Stomach smooth muscle (tissue), 2 donors: Measurements from ENCODE around the gene WDR7.

Experiments
- H3K27ac ChIP-seq: one replicate; pipeline ENCODE4 v1.7.0; 2013; ENCODE audit warnings: mild to moderate bottlenecking, low read length, inconsistent platforms
- H3K27me3 ChIP-seq, 2 donors: one replicate each; pipeline ENCODE4 v1.7.0; 2013; ENCODE audit warnings: low read length in 2 of 2; ENCODE audit not compliant: insufficient read depth in 2 of 2, control insufficient read depth in 1 of 2
- H3K36me3 ChIP-seq, 2 donors: one replicate each; pipeline ENCODE4 v1.7.0; 2013; ENCODE audit warnings: low read length in 2 of 2; ENCODE audit not compliant: control insufficient read depth in 2 of 2, insufficient read depth in 2 of 2
- H3K4me1 ChIP-seq: one replicate; pipeline ENCODE4 v1.7.0; 2013; ENCODE audit warnings: low read length; ENCODE audit not compliant: control insufficient read depth, insufficient read depth
- H3K4me3 ChIP-seq, 2 donors: one replicate each; pipeline ENCODE4 v1.7.0; 2013; ENCODE audit warnings: low read length in 2 of 2
- H3K9ac ChIP-seq, 2 donors: one replicate each; pipeline ENCODE4 v1.7.0; 2013; ENCODE audit warnings: low read length in 2 of 2, mild to moderate bottlenecking in 1 of 2
- H3K9me3 ChIP-seq, 2 donors: one replicate each; pipeline ENCODE4 v1.7.0; 2013; ENCODE audit warnings: low read length in 2 of 2; ENCODE audit not compliant: control insufficient read depth in 2 of 2
- donor health status: healthy.
- donor health status: Pancreatic carcinoma.

WDR7 gene

GRCh38 chr18:56836173-56836572, 185.0 kb downstream of the WDR7 start:
- Histone ChIP-seq H3K36me3 (no peaks in the 10 kb centered on the region), H3K4me1 (no peaks in the 10 kb centered on the region), H3K9me3 (no peaks in the 10 kb centered on the region), H3K27me3 (no peaks in the 10 kb centered on the region), H3K4me3 (no peak overlapping the region), H3K27ac (no peak overlapping the region), H3K9ac (no peak overlapping the region)

- H3K36me3 ChIP-seq, result no peaks in the 10 kb centered on the region
- H3K27me3 ChIP-seq, result no peaks in the 10 kb centered on the region
- no peaks in the 10 kb centered on the region for H3K4me1 ChIP-seq
- no peak overlapping the region for H3K4me3 ChIP-seq
- no peaks in the 10 kb centered on the region for H3K9me3 ChIP-seq
- no peak overlapping the region for H3K9ac ChIP-seq
- no peak overlapping the region for H3K27ac ChIP-seq
These were observed 190.7 kb downstream of the WDR7 start for GRCh38 chr18:56841836-56842235.

DNA sequence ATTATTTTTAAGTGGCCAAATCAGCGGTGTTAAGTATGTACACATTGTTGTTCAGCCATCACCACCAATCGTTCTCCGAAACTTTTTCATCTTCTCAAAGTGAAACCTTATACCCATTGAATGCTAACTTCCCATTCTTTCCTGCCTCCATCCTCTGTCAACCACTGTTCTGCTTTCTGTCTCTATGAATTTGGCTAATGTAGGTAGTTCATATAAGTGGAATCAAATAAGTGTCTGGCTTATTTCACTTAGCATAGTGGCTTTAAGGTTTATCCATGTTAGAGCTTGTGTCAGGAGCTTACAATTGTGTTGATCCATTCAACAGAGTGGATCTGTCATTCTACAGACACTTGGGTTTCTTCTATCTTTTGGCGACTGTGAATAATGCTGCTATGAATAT, 192.1 kb downstream of the WDR7 start:
- no peak overlapping the region for H3K4me3 ChIP-seq
- no peak overlapping the region for H3K27ac ChIP-seq
- H3K36me3 ChIP-seq, result no peaks in the 10 kb centered on the region
- H3K9ac ChIP-seq, result no peak overlapping the region
- H3K9me3 ChIP-seq, result no peaks in the 10 kb centered on the region
- H3K4me1 ChIP-seq, result no peaks in the 10 kb centered on the region
- H3K27me3 ChIP-seq, result no peaks in the 10 kb centered on the region

DNA sequence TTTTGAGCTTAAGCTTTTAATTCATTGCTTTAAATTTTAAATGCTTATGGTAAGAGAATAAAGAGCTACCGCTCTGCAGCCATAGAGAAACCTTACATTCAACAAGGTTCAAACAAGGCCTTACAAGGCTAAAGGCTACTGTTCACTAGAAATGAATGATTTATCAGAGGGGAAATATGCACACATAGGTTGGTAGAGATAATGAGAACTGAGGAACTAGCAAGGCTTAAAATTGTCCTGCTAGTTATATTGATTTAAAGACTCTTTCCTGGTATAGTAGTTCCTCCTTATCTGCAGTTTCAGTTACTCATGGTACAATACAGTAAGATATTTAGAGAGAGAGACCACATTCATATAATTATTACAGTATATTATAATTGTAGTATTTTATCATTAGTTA, 193.4 kb downstream of the WDR7 start:
- Histone ChIP-seq H3K9ac (no peak overlapping the region), H3K4me3 (no peak overlapping the region), H3K36me3 (no peaks in the 10 kb centered on the region), H3K27ac (no peak overlapping the region), H3K9me3 (no peaks in the 10 kb centered on the region), H3K27me3 (no peaks in the 10 kb centered on the region), H3K4me1 (no peaks in the 10 kb centered on the region)

DNA sequence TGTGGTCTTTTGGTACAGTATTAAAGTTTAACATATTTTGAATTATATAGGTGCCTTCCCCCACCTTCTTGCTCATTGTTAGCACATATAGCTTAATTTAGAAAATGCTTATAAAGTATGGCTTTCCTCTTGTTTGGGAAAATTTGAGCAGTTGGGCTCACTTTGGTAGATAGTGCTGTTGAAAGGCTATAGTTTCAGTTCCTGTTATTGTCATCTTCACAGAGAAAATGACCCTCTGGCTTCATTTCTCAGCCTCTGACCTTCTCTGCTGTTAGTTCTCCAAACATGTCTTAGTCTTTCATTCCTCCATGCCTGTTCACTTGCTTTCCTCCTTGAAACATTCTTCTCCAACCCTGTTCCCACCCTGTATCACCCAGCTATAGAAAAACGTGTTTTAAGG, 200.6 kb downstream of the WDR7 start:
- Histone ChIP-seq H3K36me3 (no peaks in the 10 kb centered on the region), H3K4me1 (no peaks in the 10 kb centered on the region), H3K9me3 (no peaks in the 10 kb centered on the region), H3K9ac (no peak overlapping the region), H3K27ac (no peak overlapping the region), H3K4me3 (no peak overlapping the region), H3K27me3 (no peaks in the 10 kb centered on the region)

DNA sequence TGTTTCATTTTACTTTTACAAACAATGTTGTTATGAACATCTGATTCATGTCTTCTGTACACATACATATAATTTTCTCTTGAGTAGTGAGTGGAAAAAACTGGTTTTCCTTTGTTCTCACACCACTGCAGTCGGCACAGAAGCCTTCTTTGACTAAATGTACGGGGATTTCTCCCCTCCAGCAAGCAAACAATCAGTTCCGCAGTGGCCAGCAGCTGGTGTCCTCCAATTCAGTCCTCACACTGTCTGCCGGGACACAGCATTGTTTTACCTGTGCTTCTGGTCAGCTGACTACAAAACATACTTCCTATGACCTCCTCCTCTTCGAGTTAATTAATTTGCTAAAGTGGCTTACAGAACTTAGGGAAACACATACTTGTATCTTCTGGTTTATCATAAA, 202.8 kb downstream of the WDR7 start:
- no peak overlapping the region for H3K27ac ChIP-seq
- no peaks in the 10 kb centered on the region for H3K27me3 ChIP-seq
- H3K4me1 ChIP-seq, result no peaks in the 10 kb centered on the region
- no peaks in the 10 kb centered on the region for H3K9me3 ChIP-seq
- no peak overlapping the region for H3K4me3 ChIP-seq
- H3K9ac ChIP-seq, result no peak overlapping the region
- H3K36me3 ChIP-seq, result no peaks in the 10 kb centered on the region

DNA sequence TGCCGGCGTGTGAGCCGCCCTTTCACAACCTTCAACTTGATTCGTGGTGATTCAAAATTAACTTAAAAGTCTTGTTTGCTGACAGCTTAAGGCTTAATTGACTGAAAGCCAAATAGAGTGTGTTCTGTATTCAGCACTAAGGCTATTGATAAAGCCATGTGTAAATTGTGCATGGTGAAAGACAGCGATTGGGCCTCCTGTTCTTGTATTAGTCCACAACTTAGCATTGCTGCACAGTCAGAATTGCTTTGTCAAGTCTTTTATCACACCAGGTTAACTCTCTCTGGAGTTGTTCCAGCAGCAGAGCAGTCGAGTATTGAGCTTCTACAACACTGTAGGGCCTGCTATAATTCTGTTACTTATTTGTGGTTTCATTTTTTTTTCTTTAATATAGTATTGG, 210.1 kb downstream of the WDR7 start:
- Histone ChIP-seq H3K27ac (no peak overlapping the region), H3K36me3 (no peaks in the 10 kb centered on the region), H3K27me3 (no peaks in the 10 kb centered on the region), H3K4me1 (no peaks in the 10 kb centered on the region), H3K9ac (no peak overlapping the region), H3K9me3 (no peaks in the 10 kb centered on the region), H3K4me3 (no peak overlapping the region)

DNA sequence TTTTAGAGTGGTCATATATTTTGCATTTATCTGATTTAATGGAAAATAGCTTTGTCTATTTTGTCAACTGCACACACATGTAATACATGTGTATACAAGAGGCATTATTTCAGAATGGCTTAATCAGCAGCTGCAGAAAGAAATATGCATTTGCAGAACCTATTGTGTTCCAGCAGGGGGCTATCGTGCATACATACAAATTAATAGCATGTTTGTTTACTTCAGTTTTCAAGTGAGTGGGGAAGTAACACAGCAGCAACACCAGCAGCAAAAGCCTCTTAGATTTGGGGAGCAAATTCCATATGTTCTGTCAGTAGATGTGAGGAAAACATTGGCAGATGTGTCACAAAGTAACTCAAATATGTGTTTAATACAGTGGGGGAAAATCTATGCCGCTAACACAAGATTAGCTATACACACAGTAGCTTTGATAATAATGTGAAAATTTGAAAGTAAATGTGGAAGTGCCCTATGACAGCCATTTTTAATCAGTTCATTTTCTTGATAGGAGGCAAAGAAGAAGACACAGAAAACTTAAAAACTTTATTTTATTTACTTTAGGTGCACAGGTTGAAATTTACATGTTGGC, 218.1 kb downstream of the WDR7 start:
- no peaks in the 10 kb centered on the region for H3K4me1 ChIP-seq
- no peak overlapping the region for H3K27ac ChIP-seq
- no peak overlapping the region for H3K4me3 ChIP-seq
- no peaks in the 10 kb centered on the region for H3K27me3 ChIP-seq
- H3K9me3 ChIP-seq, result no peaks in the 10 kb centered on the region
- no peaks in the 10 kb centered on the region for H3K36me3 ChIP-seq
- H3K9ac ChIP-seq, result no peak overlapping the region

GRCh38 chr18:56870982-56871381, 219.8 kb downstream of the WDR7 start:
- no peak overlapping the region for H3K27ac ChIP-seq
- no peak overlapping the region for H3K9ac ChIP-seq
- H3K27me3 ChIP-seq, result no peaks in the 10 kb centered on the region
- H3K4me3 ChIP-seq, result no peak overlapping the region
- no peaks in the 10 kb centered on the region for H3K36me3 ChIP-seq
- no peaks in the 10 kb centered on the region for H3K4me1 ChIP-seq
- no peaks in the 10 kb centered on the region for H3K9me3 ChIP-seq

DNA sequence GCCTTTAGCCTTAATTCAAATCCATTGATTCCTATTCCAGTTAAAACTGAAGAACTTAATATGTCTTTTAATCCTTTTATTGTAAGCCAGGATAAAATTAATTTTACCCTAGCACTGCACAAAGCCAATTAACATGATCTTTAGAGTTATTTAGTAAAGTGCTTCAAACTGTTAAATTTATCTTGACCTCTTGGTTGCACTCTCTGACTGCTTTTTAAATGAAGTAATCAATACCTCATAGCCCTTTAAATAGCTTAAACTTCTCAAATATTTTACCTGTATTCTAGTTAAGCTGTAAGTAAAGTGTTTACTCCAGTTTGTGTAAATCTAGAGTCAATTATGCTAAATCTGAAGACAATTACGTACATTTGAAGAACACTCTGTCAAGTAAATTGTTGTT, 221.0 kb downstream of the WDR7 start:
- Histone ChIP-seq H3K4me3 (no peak overlapping the region), H3K27ac (no peak overlapping the region), H3K9ac (no peak overlapping the region), H3K9me3 (no peaks in the 10 kb centered on the region), H3K27me3 (no peaks in the 10 kb centered on the region), H3K4me1 (no peaks in the 10 kb centered on the region), H3K36me3 (no peaks in the 10 kb centered on the region)

DNA sequence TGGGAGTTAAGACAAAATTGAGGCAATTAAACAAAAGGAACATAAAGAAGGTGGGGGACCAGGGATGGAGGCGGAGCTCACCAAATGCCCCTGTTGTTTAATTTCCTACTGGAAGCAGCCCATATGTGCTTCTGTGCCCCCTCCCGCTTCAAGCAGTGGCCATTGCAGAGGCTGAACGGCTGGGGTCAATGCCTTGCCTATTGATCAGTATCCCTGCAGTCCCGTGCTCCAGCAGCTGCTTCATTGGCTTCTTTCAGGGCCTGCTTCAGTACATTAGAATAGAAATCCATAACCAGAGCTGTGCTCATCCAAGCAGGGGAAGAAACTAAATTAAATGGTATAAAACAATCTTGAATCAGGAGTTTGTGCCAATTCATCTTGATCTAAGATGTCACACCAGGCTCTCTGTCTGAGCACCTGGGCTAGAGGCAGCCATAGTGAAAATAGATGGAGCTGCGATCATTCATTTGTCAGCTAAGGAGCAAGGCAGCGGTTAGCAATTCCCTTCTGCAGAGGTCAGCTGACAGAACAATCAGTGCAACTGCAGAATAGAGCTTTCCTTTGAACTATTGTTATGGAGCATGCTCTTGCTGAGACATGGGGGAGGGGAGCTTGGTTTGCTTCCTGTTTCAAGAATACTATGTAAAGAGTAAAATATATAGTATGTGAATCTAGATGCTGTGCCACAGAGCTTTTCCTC, 222.4 kb downstream of the WDR7 start:
- no peaks in the 10 kb centered on the region for H3K27me3 ChIP-seq
- no peak overlapping the region for H3K9ac ChIP-seq
- H3K9me3 ChIP-seq, result no peaks in the 10 kb centered on the region
- no peaks in the 10 kb centered on the region for H3K4me1 ChIP-seq
- H3K4me3 ChIP-seq, result no peak overlapping the region
- H3K27ac ChIP-seq, result no peak overlapping the region
- H3K36me3 ChIP-seq, result no peaks in the 10 kb centered on the region
